Naive thymus-derived CD8-positive, alpha-beta T cell (primary cell): ENCODE data around the gene PRR19. TPM values are rescaled to one million over a fixed set of nuclear protein-coding genes. Genes with fewer than 3 reads are reported as not detected.

ENCODE experiments used
- ATAC-seq, 2 donors: fragments of 150-1000 bp; cut with Tn5 transposase in 1 of 2; sonication (Bioruptor Pico), chemical (Tn5 transposase) in 1 of 2; 1 replicate in 1 of 2; 2 replicates in 1 of 2; pipeline ENCODE4 v1.10.0; 2021; ENCODE audit warnings: mild to moderate bottlenecking in 2 of 2, moderate library complexity in 2 of 2
- POLR2A ChIA-PET: fragments of 350-600 bp; sonication (Branson Sonifier 250); formaldehyde crosslinking; loops from one replicate; lab custom pipeline; 2021; ENCODE audit warnings: antibody characterized with exemption; lab: Charles Lee
- DNase-seq, 10 donors: peaks; one replicate each; pipeline versions ENCODE4 v3.0.0 to v3.0.0-alpha.2; 2020 to 2022
- H3K27ac Mint-ChIP-seq, 10 donors: one replicate each; pipeline ENCODE4 v1.8.0; 2020 to 2022; ENCODE audit warnings: mild to moderate bottlenecking in 10 of 10, mixed read lengths in 10 of 10, moderate library complexity in 4 of 10, inconsistent platforms in 1 of 10
- H3K27me3 Mint-ChIP-seq, 5 donors: one replicate each; pipeline ENCODE4 v1.8.0; 2021 to 2022; ENCODE audit warnings: mixed read lengths in 5 of 5
- H3K36me3 Mint-ChIP-seq, 3 donors: one replicate each; pipeline ENCODE4 v1.8.0; 2020 to 2022; ENCODE audit warnings: mixed read lengths in 3 of 3, mild to moderate bottlenecking in 2 of 3, inconsistent platforms in 1 of 3
- H3K4me1 Mint-ChIP-seq, 4 donors: one replicate each; pipeline ENCODE4 v1.8.0; 2021 to 2022; ENCODE audit warnings: mixed read lengths in 4 of 4
- H3K4me3 Mint-ChIP-seq, 10 donors: one replicate each; pipeline ENCODE4 v1.8.0; 2020 to 2022; ENCODE audit warnings: mild to moderate bottlenecking in 10 of 10, mixed read lengths in 10 of 10, moderate library complexity in 6 of 10, inconsistent platforms in 1 of 10
- H3K9me3 Mint-ChIP-seq, 9 donors: one replicate each; pipeline ENCODE4 v1.8.0; 2020 to 2022; ENCODE audit warnings: mixed read lengths in 9 of 9, mild to moderate bottlenecking in 3 of 9, inconsistent platforms in 1 of 9, moderate library complexity in 1 of 9
- polyA plus RNA-seq, 3 donors: library from polyadenylated mRNA; unstranded; fragments of 300-500 nt; fragmentation: Illumina TruSeq; gene quantifications; one replicate each; pipeline ENCODE4 v1.2.3, GENCODE V29; 2021
- total RNA-seq, 8 experiments: library from RNA in 2 of 8; stranded (reverse) in 2 of 8; gene quantifications; one replicate each; pipeline ENCODE4 v1.2.3 and lab custom pipeline; 2021 to 2026

The PRR19 gene
- total and polyA plus RNA-seq, 5 experiments from 2014 or later = 0.25 to 0.49 (median 0.32) TPM; not detected in 2

- no peaks in the 10 kb centered on the region for H3K27me3 Mint-ChIP-seq
- H3K4me1 Mint-ChIP-seq = peaks cover 18 to 31% (median 21%) of the 10 kb centered on the region in 4 donors
- POLR2A ChIA-PET = interaction anchor here (0.6 to 1.4 kb wide), 3 partner anchors 9 to 157 kb away, joined by 4 to 5 read pairs (median 4); no protein-coding TSS in a partner anchor
- peak overlapping the region in 6 of 10 donors; percentile 14 to 98 (median 88) for H3K4me3 Mint-ChIP-seq
- peak overlapping the region in 8 of 10 donors; percentile 34 to 93 (median 86) for H3K27ac Mint-ChIP-seq
- ATAC-seq (no peak), DNase-seq (no peak)
- H3K36me3 Mint-ChIP-seq = peaks cover 0 to 30% (median 0%) of the 10 kb centered on the region in 3 donors
- no peaks in the 10 kb centered on the region for H3K9me3 Mint-ChIP-seq
These were observed 16.0 kb upstream of the PRR19 start for GRCh38 chr19:42285988-42286348.

DNA sequence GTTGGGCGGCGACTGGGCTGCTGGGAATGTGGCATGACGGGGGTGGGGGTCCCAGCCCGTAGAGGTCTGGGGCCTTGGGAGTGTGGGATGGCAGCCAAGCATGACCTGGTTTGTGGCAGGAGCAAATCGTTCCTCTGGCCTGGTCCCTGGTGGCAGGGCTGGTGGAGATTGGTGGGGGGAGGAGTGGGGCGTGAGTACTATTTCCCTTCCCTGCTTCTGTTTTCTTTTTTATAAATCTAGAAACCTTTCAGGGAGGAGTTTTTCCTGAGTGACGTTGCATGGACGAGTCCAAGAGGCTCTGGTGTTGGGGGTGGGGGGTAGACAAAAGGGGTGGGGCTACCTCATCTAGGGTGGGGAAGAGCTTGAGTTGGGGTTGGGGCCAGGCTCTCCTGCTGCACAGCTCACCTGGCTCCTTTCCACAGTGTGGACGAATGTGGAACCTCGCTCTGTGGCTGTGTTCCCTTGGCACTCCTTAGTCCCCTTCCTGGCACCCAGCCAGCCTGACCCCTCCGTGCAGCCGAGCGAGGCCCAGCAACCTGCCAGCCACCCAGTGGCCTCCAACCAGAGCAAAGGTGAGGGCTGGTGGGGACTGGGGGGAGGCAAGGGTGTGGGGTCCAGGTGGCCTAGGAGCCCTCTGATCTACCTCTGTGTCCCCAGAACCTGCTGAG is 15.4 kb upstream of the PRR19 start:
- Mint-ChIP-seq H3K4me1 (peaks cover 18 to 28% (median 21%) of the 10 kb centered on the region in 4 donors), H3K9me3 (no peaks in the 10 kb centered on the region), H3K36me3 (peaks cover 0 to 33% (median 0%) of the 10 kb centered on the region in 3 donors), H3K4me3 (peak overlapping the region in 5 of 10 donors; percentile 54 to 90 (median 66)), H3K27me3 (no peaks in the 10 kb centered on the region), H3K27ac (peak overlapping the region in 7 of 10 donors; percentile 62 to 93 (median 89))
- DNase-seq (no peak), ATAC-seq (no peak)
- POLR2A ChIA-PET = interaction anchor here (1.4 kb wide), 1 partner anchor 43 kb away, joined by 4 read pairs; no protein-coding TSS in a partner anchor

- peaks cover 0 to 40% (median 0%) of the 10 kb centered on the region in 3 donors for H3K36me3 Mint-ChIP-seq
- POLR2A ChIA-PET = interaction anchor here (1.4 kb wide), 1 partner anchor 44 kb away, joined by 4 read pairs; no protein-coding TSS in a partner anchor
- H3K27ac Mint-ChIP-seq = peak overlapping the region in 3 of 10 donors; percentile 35 to 69 (median 49)
- no peaks in the 10 kb centered on the region for H3K27me3 Mint-ChIP-seq
- no peak for ATAC-seq
- no peaks in the 10 kb centered on the region for H3K9me3 Mint-ChIP-seq
- H3K4me3 Mint-ChIP-seq = peak overlapping the region in 1 of 10 donors; percentile 15
- H3K4me1 Mint-ChIP-seq = peaks cover 18 to 28% (median 23%) of the 10 kb centered on the region in 4 donors
- DNase-seq = no peak
These were observed 14.7 kb upstream of the PRR19 start for GRCh38 chr19:42287017-42287826.

DNA sequence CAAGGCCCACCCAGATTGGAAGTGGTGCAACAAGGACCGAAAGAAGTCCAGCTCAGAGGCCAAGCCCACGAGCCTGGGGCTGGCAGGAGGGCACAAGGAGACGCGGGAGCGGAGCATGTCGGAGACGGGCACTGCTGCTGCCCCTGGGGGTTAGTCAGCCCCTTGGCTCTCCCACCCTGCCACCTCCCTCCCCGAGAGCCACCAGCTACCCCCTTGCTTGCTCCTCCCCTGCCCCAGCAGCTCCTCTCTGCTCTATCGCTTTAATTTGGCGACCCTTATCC is 14.2 kb upstream of the PRR19 start:
- Mint-ChIP-seq H3K4me3 (no peak overlapping the region), H3K36me3 (peaks cover 0 to 41% (median 0%) of the 10 kb centered on the region in 3 donors), H3K27me3 (no peaks in the 10 kb centered on the region), H3K27ac (peak overlapping the region in 1 of 10 donors; percentile 81), H3K4me1 (peaks cover 15 to 28% (median 21%) of the 10 kb centered on the region in 4 donors), H3K9me3 (no peaks in the 10 kb centered on the region)
- ATAC-seq (no peak), DNase-seq (no peak)
- POLR2A ChIA-PET = no interaction called here

GRCh38 chr19:42288387-42288786 is 13.5 kb upstream of the PRR19 start:
- H3K9me3 Mint-ChIP-seq = no peaks in the 10 kb centered on the region
- DNase-seq (no peak), ATAC-seq (no peak)
- H3K27ac Mint-ChIP-seq = peak overlapping the region in 4 of 10 donors; percentile 6 to 62 (median 24)
- H3K36me3 Mint-ChIP-seq = peaks cover 0 to 45% (median 0%) of the 10 kb centered on the region in 3 donors
- H3K27me3 Mint-ChIP-seq = no peaks in the 10 kb centered on the region
- H3K4me1 Mint-ChIP-seq = peaks cover 15 to 28% (median 21%) of the 10 kb centered on the region in 4 donors
- no peak overlapping the region for H3K4me3 Mint-ChIP-seq
- POLR2A ChIA-PET = interaction anchor here (0.9 kb wide), 1 partner anchor 45 kb away, joined by 3 read pairs; no protein-coding TSS in a partner anchor

DNA sequence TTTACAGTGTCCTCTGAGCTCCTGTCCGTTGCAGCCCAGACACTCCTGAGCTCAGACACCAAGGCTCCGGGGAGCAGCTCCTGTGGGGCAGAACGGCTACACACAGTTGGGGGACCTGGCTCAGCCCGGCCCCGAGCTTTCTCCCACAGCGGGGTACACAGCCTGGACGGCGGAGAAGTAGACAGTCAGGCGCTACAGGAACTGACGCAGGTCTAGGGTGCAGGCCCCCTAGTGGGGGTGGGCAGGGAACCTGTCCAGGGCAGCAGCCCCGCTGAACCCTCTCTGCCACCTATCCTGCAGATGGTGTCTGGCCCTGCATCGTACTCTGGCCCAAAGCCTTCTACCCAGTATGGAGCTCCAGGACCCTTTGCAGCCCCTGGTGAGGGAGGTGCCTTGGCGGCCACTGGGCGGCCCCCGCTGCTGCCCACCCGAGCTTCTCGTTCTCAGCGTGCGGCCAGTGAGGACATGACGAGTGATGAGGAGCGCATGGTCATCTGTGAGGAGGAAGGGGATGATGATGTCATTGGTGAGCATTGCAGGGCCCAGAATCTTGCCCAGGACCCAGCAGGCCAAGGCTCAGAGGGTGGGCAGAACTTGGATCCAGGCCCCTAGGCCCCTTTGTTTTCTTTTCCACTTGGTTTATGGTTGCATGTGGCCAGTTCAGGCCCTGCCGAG is 12.9 kb upstream of the PRR19 start:
- no peak overlapping the region for H3K27ac Mint-ChIP-seq
- peaks cover 15 to 28% (median 21%) of the 10 kb centered on the region in 4 donors for H3K4me1 Mint-ChIP-seq
- DNase-seq (no peak), ATAC-seq (no peak)
- H3K36me3 Mint-ChIP-seq = peaks cover 0 to 46% (median 0%) of the 10 kb centered on the region in 3 donors
- H3K27me3 Mint-ChIP-seq = no peaks in the 10 kb centered on the region
- POLR2A ChIA-PET = interaction anchor here (0.9 kb wide), 1 partner anchor 46 kb away, joined by 3 read pairs; no protein-coding TSS in a partner anchor
- no peak overlapping the region for H3K4me3 Mint-ChIP-seq
- H3K9me3 Mint-ChIP-seq = no peaks in the 10 kb centered on the region

DNA sequence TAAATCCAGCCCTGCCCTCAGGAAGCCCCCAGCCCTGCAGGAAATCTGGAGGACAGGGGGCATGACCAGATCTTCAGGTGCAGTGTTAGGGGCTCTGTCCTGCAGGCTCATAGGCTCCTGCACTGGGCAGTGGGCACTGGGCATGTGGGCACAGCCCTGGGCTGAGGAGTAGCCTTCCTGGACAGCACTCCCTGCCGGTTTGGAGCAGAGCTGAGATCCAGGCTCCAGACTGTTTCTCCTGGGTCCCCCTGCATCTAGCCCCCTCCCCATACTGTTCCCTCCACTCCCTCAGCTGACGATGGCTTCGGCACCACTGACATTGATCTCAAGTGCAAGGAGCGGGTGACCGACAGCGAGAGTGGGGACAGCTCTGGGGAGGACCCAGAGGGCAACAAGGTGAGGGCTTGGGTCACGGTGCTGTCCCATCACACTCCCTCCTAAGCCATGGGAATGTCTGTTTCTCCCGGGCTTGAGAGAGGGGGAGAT is 12.3 kb upstream of the PRR19 start:
- DNase-seq = no peak
- H3K9me3 Mint-ChIP-seq = no peaks in the 10 kb centered on the region
- no peak overlapping the region for H3K4me3 Mint-ChIP-seq
- POLR2A ChIA-PET = interaction anchor here (1.5 kb wide), 1 partner anchor 14 kb away, joined by 5 read pairs; no protein-coding TSS in a partner anchor
- no peaks in the 10 kb centered on the region for H3K27me3 Mint-ChIP-seq
- no peak overlapping the region for H3K27ac Mint-ChIP-seq
- H3K36me3 Mint-ChIP-seq = peaks cover 0 to 47% (median 0%) of the 10 kb centered on the region in 3 donors
- peaks cover 15 to 26% (median 21%) of the 10 kb centered on the region in 4 donors for H3K4me1 Mint-ChIP-seq
- ATAC-seq = no peak

GRCh38 chr19:42290136-42290522 is 11.8 kb upstream of the PRR19 start:
- no peak overlapping the region for H3K4me3 Mint-ChIP-seq
- POLR2A ChIA-PET = interaction anchor here (1.0 to 1.5 kb wide), 3 partner anchors 11 to 48 kb away, joined by 3 to 5 read pairs (median 3); partner anchors contain the start of gene GSK3A
- H3K27ac Mint-ChIP-seq = no peak overlapping the region
- H3K9me3 Mint-ChIP-seq = no peaks in the 10 kb centered on the region
- H3K27me3 Mint-ChIP-seq = no peaks in the 10 kb centered on the region
- peaks cover 0 to 48% (median 0%) of the 10 kb centered on the region in 3 donors for H3K36me3 Mint-ChIP-seq
- peaks cover 10 to 21% (median 16%) of the 10 kb centered on the region in 4 donors for H3K4me1 Mint-ChIP-seq
- ATAC-seq (no peak), DNase-seq (no peak)

GRCh38 chr19:42290523-42291434 is 11.2 kb upstream of the PRR19 start:
- peak; percentile 78 for ATAC-seq
- Mint-ChIP-seq H3K36me3 (peaks cover 0 to 50% (median 0%) of the 10 kb centered on the region in 3 donors), H3K9me3 (no peaks in the 10 kb centered on the region), H3K4me3 (no peak overlapping the region), H3K27me3 (no peaks in the 10 kb centered on the region), H3K27ac (peak overlapping the region in 2 of 10 donors; percentile 6 to 84), H3K4me1 (peaks cover 9 to 15% (median 10%) of the 10 kb centered on the region in 4 donors)
- peak in 9 of 10 donors; percentile 56 to 78 (median 63) for DNase-seq
- POLR2A ChIA-PET = interaction anchor here (1.0 to 1.5 kb wide), 3 partner anchors 11 to 49 kb away, joined by 3 to 5 read pairs (median 3); partner anchors contain the start of gene GSK3A

- peak overlapping the region in 5 of 10 donors; percentile 6 to 84 (median 46) for H3K27ac Mint-ChIP-seq
- no peak overlapping the region for H3K4me3 Mint-ChIP-seq
- POLR2A ChIA-PET = interaction anchor here (0.6 kb wide), 1 partner anchor 79 kb away, joined by 3 read pairs; no protein-coding TSS in a partner anchor
- no peaks in the 10 kb centered on the region for H3K27me3 Mint-ChIP-seq
- no peak for ATAC-seq
- peaks cover 0 to 46% (median 0%) of the 10 kb centered on the region in 3 donors for H3K36me3 Mint-ChIP-seq
- H3K4me1 Mint-ChIP-seq = peaks cover 7 to 14% (median 8%) of the 10 kb centered on the region in 4 donors
- no peak for DNase-seq
- H3K9me3 Mint-ChIP-seq = no peaks in the 10 kb centered on the region
These were observed 10.5 kb upstream of the PRR19 start for GRCh38 chr19:42291435-42291810.
